ENCODE results near the gene ADGRE2.

DNA sequence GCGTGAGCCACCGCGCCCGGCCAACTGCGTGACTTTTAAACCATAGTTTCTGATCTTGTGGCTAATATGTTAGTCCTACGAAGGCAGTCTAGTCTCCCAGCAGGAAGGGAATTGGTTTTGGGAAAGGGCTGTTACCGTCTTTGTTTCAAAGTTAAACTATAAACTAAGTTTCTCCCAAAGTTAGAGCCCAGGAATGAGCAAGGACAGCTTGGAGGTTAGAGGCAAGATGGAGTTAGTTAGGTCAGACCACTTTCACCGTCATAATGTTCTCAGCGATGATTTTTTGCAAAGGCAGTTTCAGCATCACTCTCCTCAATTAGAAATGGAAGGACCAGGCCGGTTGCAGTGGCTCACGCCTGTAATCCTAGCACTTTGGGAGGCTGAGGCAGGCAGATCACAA is 17.7 kb upstream of the ADGRE2 start:
- TF ChIP-seq, protein P1, sequence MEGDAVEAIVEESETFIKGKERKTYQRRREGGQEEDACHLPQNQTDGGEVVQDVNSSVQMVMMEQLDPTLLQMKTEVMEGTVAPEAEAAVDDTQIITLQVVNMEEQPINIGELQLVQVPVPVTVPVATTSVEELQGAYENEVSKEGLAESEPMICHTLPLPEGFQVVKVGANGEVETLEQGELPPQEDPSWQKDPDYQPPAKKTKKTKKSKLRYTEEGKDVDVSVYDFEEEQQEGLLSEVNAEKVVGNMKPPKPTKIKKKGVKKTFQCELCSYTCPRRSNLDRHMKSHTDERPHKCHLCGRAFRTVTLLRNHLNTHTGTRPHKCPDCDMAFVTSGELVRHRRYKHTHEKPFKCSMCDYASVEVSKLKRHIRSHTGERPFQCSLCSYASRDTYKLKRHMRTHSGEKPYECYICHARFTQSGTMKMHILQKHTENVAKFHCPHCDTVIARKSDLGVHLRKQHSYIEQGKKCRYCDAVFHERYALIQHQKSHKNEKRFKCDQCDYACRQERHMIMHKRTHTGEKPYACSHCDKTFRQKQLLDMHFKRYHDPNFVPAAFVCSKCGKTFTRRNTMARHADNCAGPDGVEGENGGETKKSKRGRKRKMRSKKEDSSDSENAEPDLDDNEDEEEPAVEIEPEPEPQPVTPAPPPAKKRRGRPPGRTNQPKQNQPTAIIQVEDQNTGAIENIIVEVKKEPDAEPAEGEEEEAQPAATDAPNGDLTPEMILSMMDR (IDR thresholded peaks at IDR 0.05; ENCODE audit: low read length): no peak
- no peak for TF ChIP-seq EZH2 (IDR thresholded peaks at IDR 0.05; ENCODE audit: borderline replicate concordance, low read length)

Measured in OCI-LY1 (cell line).